Measurements from ENCODE around the gene CDH24. TPM values are rescaled to one million over a fixed set of nuclear protein-coding genes. Genes with fewer than 3 reads are reported as not detected.
A peak's percentile ranks its signal among the peaks of the same experiment; 100 is the strongest.

Gene CDH24
- polyA plus RNA-seq, 2 of the 4 experiments (the other 2 are of a cell fraction) = 4.8 to 5.1 TPM

DNA sequence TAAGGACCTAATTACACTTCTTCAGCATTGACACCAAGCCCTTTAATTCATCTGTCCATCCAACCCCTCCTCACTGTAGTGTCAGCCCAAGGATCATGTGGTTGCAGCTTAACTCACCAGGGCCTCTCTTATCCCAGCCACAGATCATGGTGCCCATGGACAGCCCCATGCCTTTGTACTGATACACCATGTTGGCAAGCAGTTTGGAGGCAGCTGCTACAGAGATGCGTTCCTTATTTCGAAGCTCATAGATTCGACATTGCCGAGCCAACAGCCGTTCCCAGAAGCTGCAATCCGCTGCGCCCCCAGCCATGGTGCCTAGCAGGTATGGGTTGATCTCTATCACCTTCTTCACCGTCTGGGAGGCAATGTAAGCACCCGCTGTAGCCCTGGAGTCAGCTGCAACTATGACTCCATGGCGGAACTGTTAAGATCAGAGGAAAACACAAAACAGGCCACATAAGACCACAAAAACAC lies 24.0 kb downstream of the CDH24 start (continued):
- TF ChIP-seq, protein P1, sequence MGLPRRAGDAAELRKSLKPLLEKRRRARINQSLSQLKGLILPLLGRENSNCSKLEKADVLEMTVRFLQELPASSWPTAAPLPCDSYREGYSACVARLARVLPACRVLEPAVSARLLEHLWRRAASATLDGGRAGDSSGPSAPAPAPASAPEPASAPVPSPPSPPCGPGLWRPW (IDR thresholded peaks at IDR 0.05) = no peak
- TF ChIP-seq CHD4 (IDR thresholded peaks at IDR 0.05; ENCODE audit: borderline replicate concordance) (no peak), HOXA7 (CRISPR knock-in tag; IDR thresholded peaks at IDR 0.05) (no peak)

DNA sequence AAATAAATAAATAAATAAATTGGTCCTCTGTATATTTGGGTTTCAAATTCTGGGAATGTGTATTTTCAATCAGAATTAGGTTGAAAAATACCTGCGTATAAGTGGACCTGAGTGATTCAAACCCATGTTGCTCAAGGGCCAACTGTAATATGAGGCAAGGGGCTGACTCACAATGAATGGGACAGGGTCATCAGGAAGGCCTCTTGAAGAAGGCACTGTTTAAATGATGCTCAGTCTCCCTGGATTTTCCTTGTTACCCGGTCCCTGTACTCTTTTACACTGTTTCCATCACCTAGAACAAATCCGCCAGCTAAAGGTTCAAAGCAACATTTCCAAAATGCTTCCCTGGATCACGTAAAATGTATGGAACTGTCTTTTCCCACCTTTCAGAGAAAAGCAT lies 26.4 kb downstream of the CDH24 start:
- H3K9me3 ChIP-seq = no peaks in the 10 kb centered on the region
- H3K4me3 ChIP-seq = no peak overlapping the region
- WGBS (ENCODE audit: missing lambda C conversion rate) = 96% methylated on average over 4 of the region's 4 CpGs
- FAIRE-seq = no peak
- ChIA-PET CTCF (interaction anchor here (0.6 to 5.0 kb wide), 9 partner anchors 9 to 58 kb away, joined by 3 to 30 read pairs (median 3); no protein-coding TSS in a partner anchor), POLR2A (no interaction called here)
- no peak overlapping the region for H3K4me2 ChIP-seq
- no peak for ATAC-seq
- TF ChIP-seq FOXS1 (CRISPR knock-in tag; IDR thresholded peaks at IDR 0.05) = no peak
- TF ChIP-seq SMC3 (IDR thresholded peaks at IDR 0.05) = no peak
- TF ChIP-seq FOSL2 (IDR thresholded peaks at IDR 0.05) = no peak
- TF ChIP-seq FOSL2 (CRISPR knock-in tag; IDR thresholded peaks at IDR 0.05) = no peak
- no peak for TF ChIP-seq RNF2 (IDR thresholded peaks at IDR 0.05; ENCODE audit: borderline replicate concordance, low read depth)
- TF ChIP-seq KDM5A (IDR thresholded peaks at IDR 0.05) = no peak
- TF ChIP-seq MYC (IDR thresholded peaks at IDR 0.05; ENCODE audit: borderline replicate concordance, low read length) = no peak
- no peak for TF ChIP-seq JUNB (IDR thresholded peaks at IDR 0.05)
- TF ChIP-seq EHMT2 (IDR thresholded peaks at IDR 0.05; ENCODE audit: low read depth) = no peak
- no peak for TF ChIP-seq BHLHE40 (IDR thresholded peaks at IDR 0.05; ENCODE audit: low read depth, low read length)
- TF ChIP-seq HDAC2 (IDR thresholded peaks at IDR 0.05) = no peak
- no peak for DNase-seq (ENCODE audit: low read depth in 1 of 2, low spot score in 1 of 2)
- H3K27ac ChIP-seq = no peak overlapping the region
- peaks cover 13% of the 10 kb centered on the region for H3K4me1 ChIP-seq

DNA sequence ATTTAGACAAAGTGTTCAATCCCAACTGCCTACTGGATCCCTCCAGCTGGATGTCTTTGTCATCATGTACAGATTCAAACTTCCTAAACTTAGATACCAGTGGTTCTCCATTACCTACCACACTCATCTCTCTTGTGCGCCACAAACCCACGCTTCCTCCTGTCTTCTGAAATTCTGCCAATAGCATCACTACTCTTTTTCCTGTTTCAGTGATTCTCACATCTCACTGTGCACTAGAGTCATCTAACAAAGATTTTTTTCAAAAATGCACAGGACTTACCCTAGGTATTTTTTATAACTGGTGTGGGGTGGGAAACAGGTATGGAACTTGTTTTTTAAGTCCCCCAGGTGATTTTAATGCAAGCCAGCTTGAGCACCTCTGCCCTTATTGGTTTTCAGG lies 28.5 kb downstream of the CDH24 start:
- H3K4me2 ChIP-seq = no peak overlapping the region
- peaks cover 7% of the 10 kb centered on the region for H3K4me1 ChIP-seq
- ChIA-PET CTCF (interaction anchor here (0.8 to 5.0 kb wide), 10 partner anchors 9 to 472 kb away, joined by 3 to 30 read pairs (median 5); no protein-coding TSS in a partner anchor), POLR2A (no interaction called here)
- H3K27ac ChIP-seq = no peak overlapping the region
- no peaks in the 10 kb centered on the region for H3K9me3 ChIP-seq
- DNase-seq (ENCODE audit: low read depth in 1 of 2, low spot score in 1 of 2) (no peak), FAIRE-seq (no peak), ATAC-seq (no peak)
- TF ChIP-seq HOXB13 (CRISPR knock-in tag; IDR thresholded peaks at IDR 0.05; ENCODE audit: low read depth) (no peak), MYC (IDR thresholded peaks at IDR 0.05; ENCODE audit: borderline replicate concordance, low read length) (no peak), MAZ (IDR thresholded peaks at IDR 0.05; ENCODE audit: borderline replicate concordance, low read depth, low read length) (no peak), GATA3 (IDR thresholded peaks at IDR 0.05; ENCODE audit: borderline replicate concordance) (no peak), ZFP36 (IDR thresholded peaks at IDR 0.05; ENCODE audit: borderline replicate concordance, partially characterized antibody) (no peak)
- WGBS (ENCODE audit: missing lambda C conversion rate) = 96% methylated on average over 2 of the region's 2 CpGs
- no peak overlapping the region for H3K4me3 ChIP-seq

DNA sequence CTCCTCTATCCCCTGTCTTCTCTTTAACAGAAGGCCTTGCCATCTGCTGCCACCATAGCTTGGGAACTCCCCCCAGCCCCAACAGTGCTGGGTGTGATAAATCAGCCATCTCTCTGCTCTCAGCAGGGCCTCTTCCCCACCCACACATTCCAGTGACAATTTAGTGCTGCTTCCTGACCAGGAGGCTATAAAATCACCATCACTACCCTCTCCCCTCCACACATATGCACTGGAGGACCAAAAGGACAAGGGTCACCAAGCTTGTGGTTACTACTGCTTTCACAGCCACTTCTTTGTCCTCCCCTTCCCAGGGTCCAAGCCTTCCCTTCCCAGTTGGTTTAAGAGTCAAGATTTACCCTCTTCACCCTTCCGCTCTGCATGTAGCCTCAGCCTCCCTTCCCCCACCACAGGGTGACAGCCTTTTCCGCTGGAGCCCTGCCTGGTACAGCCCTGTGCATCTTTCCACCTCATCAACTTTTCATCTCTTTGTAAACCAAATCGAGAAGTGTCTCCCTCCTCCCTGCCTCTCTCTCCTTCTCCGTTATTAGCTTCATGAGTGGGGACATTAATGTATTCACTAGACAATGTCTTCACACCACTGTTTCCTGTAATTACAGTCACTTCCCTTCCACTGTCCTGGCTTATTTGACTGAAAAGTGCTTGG lies 32.0 kb downstream of the CDH24 start:
- ChIA-PET CTCF (interaction anchor here (0.8 to 3.4 kb wide), 8 partner anchors 9 to 172 kb away, joined by 3 to 17 read pairs (median 4); no protein-coding TSS in a partner anchor), POLR2A (interaction anchor here (1.3 to 3.0 kb wide), 2 partner anchors 15 to 18 kb away, joined by 3 to 25 read pairs; no protein-coding TSS in a partner anchor)
- FAIRE-seq (no peak), DNase-seq (ENCODE audit: low read depth in 1 of 2, low spot score in 1 of 2) (no peak), ATAC-seq (peak in 1 of 2 experiments; percentile 19; a peak in 1 of 6 replicates)
- Histone ChIP-seq H3K4me2 (no peak overlapping the region), H3K9me3 (no peaks in the 10 kb centered on the region), H3K4me1 (no peaks in the 10 kb centered on the region), H3K4me3 (no peak overlapping the region), H3K27ac (no peak overlapping the region)
- no peak for TF ChIP-seq CBX2 (IDR thresholded peaks at IDR 0.05; ENCODE audit: borderline replicate concordance, low read depth)
- TF ChIP-seq JUNB (IDR thresholded peaks at IDR 0.05) = no peak
- no peak for TF ChIP-seq FOSL2 (IDR thresholded peaks at IDR 0.05)
- no peak for TF ChIP-seq FOSL2 (CRISPR knock-in tag; IDR thresholded peaks at IDR 0.05)
- no peak for TF ChIP-seq POLR2AphosphoS2 (conservative IDR thresholded peaks at IDR 0.05; ENCODE audit: low read length)
- TF ChIP-seq, protein P2, sequence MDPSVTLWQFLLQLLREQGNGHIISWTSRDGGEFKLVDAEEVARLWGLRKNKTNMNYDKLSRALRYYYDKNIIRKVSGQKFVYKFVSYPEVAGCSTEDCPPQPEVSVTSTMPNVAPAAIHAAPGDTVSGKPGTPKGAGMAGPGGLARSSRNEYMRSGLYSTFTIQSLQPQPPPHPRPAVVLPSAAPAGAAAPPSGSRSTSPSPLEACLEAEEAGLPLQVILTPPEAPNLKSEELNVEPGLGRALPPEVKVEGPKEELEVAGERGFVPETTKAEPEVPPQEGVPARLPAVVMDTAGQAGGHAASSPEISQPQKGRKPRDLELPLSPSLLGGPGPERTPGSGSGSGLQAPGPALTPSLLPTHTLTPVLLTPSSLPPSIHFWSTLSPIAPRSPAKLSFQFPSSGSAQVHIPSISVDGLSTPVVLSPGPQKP (IDR thresholded peaks at IDR 0.05; ENCODE audit: low read depth, low read length) = no peak
- TF ChIP-seq BHLHE40 (IDR thresholded peaks at IDR 0.05; ENCODE audit: low read depth, low read length) = no peak
- TF ChIP-seq CHD4 (IDR thresholded peaks at IDR 0.05; ENCODE audit: borderline replicate concordance) = no peak
- no peak for TF ChIP-seq ESRRA (IDR thresholded peaks at IDR 0.05; ENCODE audit: borderline replicate concordance, low read length)
- no peak for TF ChIP-seq ZSCAN20 (CRISPR knock-in tag; IDR thresholded peaks at IDR 0.05)
- no peak for TF ChIP-seq CBX8 (IDR thresholded peaks at IDR 0.05)
- no peak for TF ChIP-seq GATA3 (IDR thresholded peaks at IDR 0.05; ENCODE audit: borderline replicate concordance)
- TF ChIP-seq NR3C1 (IDR thresholded peaks at IDR 0.05) = no peak
- TF ChIP-seq, protein P1 (IDR thresholded peaks at IDR 0.05) = no peak
- 89% methylated on average over 4 of the region's 4 CpGs for WGBS (ENCODE audit: missing lambda C conversion rate)

All from A549 (cell line).